Activated naive CD8-positive, alpha-beta T cell treated with anti-CD3 and anti-CD28 coated beads, Interleukin-2, amount 50 U/mL, for 24 hours (primary cell): ENCODE data around the gene SPDYC.

Experiments used
- ATAC-seq: fragments of 150-1000 bp; cut with Tn5 transposase; one replicate; pipeline ENCODE4 v1.10.0; 2021
- DNase-seq: peaks from one replicate; pipeline ENCODE4 v3.0.0; 2021
- H3K27ac Mint-ChIP-seq: one replicate; pipeline ENCODE4 v1.8.0; 2021; ENCODE audit warnings: mild to moderate bottlenecking, mixed read lengths
- H3K27me3 Mint-ChIP-seq: one replicate; pipeline ENCODE4 v1.8.0; 2021; ENCODE audit warnings: mixed read lengths
- H3K36me3 Mint-ChIP-seq: one replicate; pipeline ENCODE4 v1.8.0; 2021; ENCODE audit warnings: low read depth, mixed read lengths
- H3K4me1 Mint-ChIP-seq: one replicate; pipeline ENCODE4 v1.8.0; 2021; ENCODE audit warnings: mixed read lengths
- H3K4me3 Mint-ChIP-seq: one replicate; pipeline ENCODE4 v1.8.0; 2021; ENCODE audit warnings: mild to moderate bottlenecking, moderate library complexity, mixed read lengths
- H3K9me3 Mint-ChIP-seq: one replicate; pipeline ENCODE4 v1.8.0; 2021; ENCODE audit warnings: mixed read lengths

The SPDYC gene

DNA sequence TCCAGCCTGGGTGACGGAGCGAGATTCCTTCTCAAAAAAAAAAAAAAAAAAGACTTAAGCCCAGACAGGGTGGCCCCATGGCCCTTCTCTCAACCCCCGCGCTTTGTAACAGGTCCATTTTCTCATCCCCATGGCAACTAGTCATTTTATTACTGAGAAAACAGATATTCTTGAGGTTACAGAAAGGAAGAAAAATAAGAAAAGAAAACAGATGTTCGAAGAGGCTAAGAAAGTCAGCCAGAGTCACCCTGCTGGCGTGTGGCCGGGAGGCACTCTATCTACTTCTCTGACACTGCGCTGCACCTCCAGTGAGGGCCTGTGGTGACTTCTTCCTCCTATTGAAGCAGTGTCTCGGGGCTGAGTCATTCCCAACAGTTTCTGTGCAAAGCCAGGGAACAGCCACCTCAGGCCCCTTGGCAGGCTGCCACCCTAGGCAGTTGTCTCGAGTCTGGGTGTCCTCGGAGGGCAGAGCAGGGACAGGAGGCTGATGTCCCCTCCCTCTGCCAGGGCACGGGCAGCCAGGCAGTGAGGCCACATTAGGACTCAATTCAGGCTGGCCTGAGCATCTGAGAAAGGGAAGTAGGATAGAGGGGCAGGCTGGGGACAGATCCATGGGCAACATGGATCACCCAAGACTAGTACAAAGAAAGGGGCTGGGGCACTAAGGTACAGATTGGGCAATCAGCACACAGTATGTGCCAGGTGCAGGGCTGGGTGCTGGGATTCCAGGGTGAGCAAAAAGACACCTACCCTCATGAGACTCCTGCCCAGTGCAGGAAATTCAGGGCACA, 19.3 kb upstream of the SPDYC start:
- peaks cover 5% of the 10 kb centered on the region for H3K27me3 Mint-ChIP-seq
- no peaks in the 10 kb centered on the region for H3K36me3 Mint-ChIP-seq
- H3K4me3 Mint-ChIP-seq = no peak overlapping the region
- peak; percentile 91 for ATAC-seq
- no peaks in the 10 kb centered on the region for H3K9me3 Mint-ChIP-seq
- H3K4me1 Mint-ChIP-seq = peaks cover 16% of the 10 kb centered on the region
- no peak overlapping the region for H3K27ac Mint-ChIP-seq
- peak; percentile 38 for DNase-seq

DNA sequence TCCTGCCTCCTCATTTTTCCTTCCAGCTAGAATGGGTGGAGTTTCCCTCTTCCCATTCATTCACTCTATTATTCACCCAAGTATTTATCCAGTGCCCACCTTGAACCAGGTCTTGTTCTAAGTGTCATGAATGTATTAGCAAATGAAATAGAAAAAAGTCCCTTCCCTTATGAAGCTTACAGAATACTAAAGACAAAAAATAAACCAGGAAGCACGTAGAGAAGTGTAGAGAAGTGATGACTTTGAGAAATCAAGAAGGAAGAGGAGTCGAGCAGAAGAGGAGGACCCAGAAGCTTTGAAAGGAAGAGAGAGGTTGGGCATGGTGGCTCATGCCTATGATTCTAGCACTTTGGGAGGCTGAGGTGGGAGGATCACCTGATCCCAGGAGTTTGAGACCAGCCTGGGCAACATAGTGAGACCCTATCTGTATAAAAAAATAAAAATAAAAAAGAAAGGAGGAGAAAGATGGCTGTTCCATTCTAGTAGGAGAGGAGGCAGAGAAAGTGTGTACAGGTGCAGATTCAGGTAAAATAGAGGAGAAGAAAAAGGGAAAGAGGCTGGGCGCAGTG, 18.6 kb upstream of the SPDYC start:
- Mint-ChIP-seq H3K27ac (no peak overlapping the region), H3K4me1 (peaks cover 11% of the 10 kb centered on the region), H3K27me3 (peaks cover 5% of the 10 kb centered on the region)

DNA sequence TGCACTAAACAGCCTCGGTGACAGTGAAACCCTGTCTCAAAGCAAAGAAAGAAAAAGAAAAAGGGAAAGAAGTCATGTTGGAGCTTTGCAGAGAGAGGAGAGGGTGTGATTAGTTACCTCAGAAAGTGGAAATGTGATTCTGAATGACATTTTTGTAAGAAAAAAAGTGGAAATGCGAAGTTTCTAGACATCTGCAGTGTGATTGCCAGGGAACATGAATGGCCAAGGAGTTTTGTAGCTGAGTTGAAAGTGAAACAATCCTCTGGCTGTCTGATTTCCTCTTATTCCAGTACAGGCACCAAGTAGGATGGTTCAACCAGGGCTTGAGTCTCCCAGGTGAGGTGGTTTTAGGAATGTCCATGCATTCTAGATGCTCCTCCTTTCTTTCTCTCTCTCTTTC, 17.9 kb upstream of the SPDYC start:
- Mint-ChIP-seq H3K27ac (no peak overlapping the region), H3K4me1 (peaks cover 11% of the 10 kb centered on the region), H3K27me3 (peaks cover 5% of the 10 kb centered on the region), H3K4me3 (no peak overlapping the region), H3K36me3 (no peaks in the 10 kb centered on the region), H3K9me3 (no peaks in the 10 kb centered on the region)
- ATAC-seq (no peak), DNase-seq (no peak)

More for the DNA sequence above, 18.6 kb upstream of the SPDYC start:
- ATAC-seq (no peak), DNase-seq (no peak)
- Mint-ChIP-seq H3K36me3 (no peaks in the 10 kb centered on the region), H3K4me3 (no peak overlapping the region), H3K9me3 (no peaks in the 10 kb centered on the region)

DNA sequence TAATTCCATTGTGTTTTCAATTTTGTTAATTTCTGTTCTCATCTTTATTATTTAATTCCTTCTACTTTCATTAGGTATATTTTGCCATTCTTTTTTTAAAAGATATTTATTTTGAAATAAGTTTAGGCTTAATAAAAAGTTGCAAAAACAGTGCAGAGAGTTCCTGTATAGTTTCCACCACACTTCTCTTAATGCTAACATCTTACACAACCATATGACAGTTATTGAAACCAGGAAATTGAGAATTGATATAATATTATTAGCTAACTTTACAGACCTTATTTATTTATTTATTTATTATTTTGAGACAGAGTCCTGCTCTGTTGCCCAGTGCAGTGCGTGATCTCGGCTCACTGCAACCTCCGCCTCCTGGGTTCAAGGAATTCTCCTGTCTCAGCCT, 13.8 kb upstream of the SPDYC start:
- no peaks in the 10 kb centered on the region for H3K9me3 Mint-ChIP-seq
- peaks cover 3% of the 10 kb centered on the region for H3K4me1 Mint-ChIP-seq
- peaks cover 3% of the 10 kb centered on the region for H3K27me3 Mint-ChIP-seq
- ATAC-seq = no peak
- no peak for DNase-seq
- no peaks in the 10 kb centered on the region for H3K36me3 Mint-ChIP-seq
- H3K27ac Mint-ChIP-seq = no peak overlapping the region
- no peak overlapping the region for H3K4me3 Mint-ChIP-seq

DNA sequence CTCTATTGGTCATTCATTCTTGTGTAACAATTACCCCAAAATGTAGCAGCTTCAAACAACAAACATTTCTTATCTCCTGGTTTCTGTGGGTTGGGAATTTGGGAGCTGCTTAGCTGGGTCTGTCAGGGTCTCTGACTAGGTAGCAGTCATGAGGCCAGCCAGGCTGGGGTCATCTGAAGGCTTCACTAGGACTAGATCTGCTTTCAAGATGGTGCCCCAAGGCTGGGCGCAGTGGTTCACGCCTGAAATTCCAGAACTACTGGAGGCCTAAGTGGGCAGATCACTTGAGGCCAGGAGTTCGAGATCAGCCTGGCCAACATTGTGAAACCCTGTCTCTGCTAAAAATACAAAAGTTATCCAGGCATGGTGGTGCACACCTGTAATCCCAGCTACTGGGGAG, 13.1 kb upstream of the SPDYC start:
- no peak for DNase-seq
- H3K4me1 Mint-ChIP-seq = peaks cover 2% of the 10 kb centered on the region
- ATAC-seq = no peak
- H3K9me3 Mint-ChIP-seq = no peaks in the 10 kb centered on the region
- no peak overlapping the region for H3K27ac Mint-ChIP-seq
- H3K27me3 Mint-ChIP-seq = peaks cover 2% of the 10 kb centered on the region
- H3K4me3 Mint-ChIP-seq = no peak overlapping the region
- H3K36me3 Mint-ChIP-seq = no peaks in the 10 kb centered on the region

DNA sequence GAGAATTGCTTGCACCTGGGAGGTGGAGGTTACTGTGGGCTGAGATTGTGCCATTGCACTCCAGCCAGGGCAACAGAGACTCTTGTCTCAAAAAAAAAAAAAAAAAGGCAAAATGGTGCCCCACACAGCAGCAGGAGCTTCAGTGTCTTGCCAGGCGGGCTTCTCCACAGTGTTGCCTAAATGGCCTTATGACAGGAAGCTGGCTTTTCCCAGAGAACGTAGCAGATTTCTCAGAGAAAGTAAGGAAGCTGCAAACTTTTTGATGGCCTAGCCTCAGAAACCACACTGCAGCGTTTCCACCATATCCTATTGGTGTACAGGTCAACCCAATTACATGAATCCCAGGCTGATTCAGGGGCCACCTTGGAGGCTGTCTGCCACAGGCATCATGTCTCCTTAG, 12.7 kb upstream of the SPDYC start:
- no peaks in the 10 kb centered on the region for H3K9me3 Mint-ChIP-seq
- no peaks in the 10 kb centered on the region for H3K4me1 Mint-ChIP-seq
- H3K27me3 Mint-ChIP-seq = peaks cover 2% of the 10 kb centered on the region
- ATAC-seq (no peak), DNase-seq (no peak)
- H3K36me3 Mint-ChIP-seq = no peaks in the 10 kb centered on the region
- no peak overlapping the region for H3K27ac Mint-ChIP-seq
- H3K4me3 Mint-ChIP-seq = no peak overlapping the region

DNA sequence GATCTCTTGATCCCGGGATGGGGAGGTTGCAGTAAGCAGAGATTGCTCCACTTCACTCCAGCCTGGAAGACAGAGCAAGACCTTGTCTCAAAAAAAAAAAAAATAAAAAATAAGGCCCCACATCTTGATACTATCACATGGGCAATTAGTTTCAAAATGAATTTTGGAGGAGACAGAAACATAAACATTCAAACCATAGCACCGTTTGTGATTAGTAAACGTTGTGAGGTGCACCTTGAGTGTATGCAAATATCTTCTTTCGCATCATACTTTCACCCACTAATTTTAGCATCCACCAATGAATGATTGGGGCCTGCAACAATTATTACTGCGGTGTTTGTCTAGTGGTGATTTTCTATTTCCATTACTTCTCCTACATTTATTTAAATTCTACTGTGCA, 11.0 kb upstream of the SPDYC start:
- Mint-ChIP-seq H3K9me3 (no peaks in the 10 kb centered on the region), H3K27ac (no peak overlapping the region), H3K4me1 (no peaks in the 10 kb centered on the region), H3K36me3 (no peaks in the 10 kb centered on the region), H3K4me3 (no peak overlapping the region), H3K27me3 (no peaks in the 10 kb centered on the region)
- DNase-seq (no peak), ATAC-seq (no peak)

DNA sequence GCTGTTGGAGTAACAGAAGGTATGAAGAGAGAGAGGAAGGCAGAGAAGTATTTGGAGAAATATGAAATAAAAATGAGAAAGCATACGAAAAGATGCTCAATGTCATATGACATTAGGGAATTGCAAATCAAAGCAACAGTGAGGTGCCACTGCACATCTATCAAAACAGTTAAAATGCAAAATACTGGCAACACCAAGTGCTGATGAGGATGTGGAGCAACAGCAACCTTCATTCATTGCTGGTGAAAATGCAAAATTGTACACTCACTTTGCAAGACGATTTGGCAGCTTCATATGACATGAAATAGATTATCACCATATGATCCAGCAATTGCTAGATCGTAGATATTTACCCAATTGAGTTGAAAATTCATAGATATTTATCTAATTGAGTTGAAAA, 9.4 kb upstream of the SPDYC start:
- H3K27ac Mint-ChIP-seq = no peak overlapping the region
- H3K9me3 Mint-ChIP-seq = no peaks in the 10 kb centered on the region
- H3K4me3 Mint-ChIP-seq = no peak overlapping the region

DNA sequence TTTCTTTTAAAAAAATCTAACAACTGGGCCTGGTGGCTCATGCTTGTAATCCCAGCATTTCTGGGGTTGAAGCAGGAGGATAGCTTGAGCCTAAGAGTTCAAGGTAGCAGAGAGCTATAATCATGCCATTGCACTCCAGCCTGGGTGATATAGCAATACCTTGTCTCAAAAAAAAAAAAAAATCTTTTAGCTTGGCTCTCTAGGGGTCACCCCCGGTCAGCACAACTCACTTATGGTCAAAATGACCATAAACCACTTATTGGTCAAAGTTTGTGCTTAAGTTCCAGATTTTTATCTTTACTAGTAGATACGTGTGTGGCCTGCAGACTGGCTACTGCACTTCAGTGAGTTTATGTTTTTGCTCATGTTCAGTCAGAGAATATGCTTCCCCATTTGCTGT, 6.3 kb upstream of the SPDYC start:
- H3K4me1 Mint-ChIP-seq = peaks cover 4% of the 10 kb centered on the region
- H3K27me3 Mint-ChIP-seq = no peaks in the 10 kb centered on the region
- H3K9me3 Mint-ChIP-seq = no peaks in the 10 kb centered on the region
- H3K27ac Mint-ChIP-seq = no peak overlapping the region
- no peaks in the 10 kb centered on the region for H3K36me3 Mint-ChIP-seq
- no peak for DNase-seq
- no peak overlapping the region for H3K4me3 Mint-ChIP-seq
- no peak for ATAC-seq

More for the DNA sequence above, 9.4 kb upstream of the SPDYC start:
- ATAC-seq (no peak), DNase-seq (no peak)
- no peaks in the 10 kb centered on the region for H3K36me3 Mint-ChIP-seq
- H3K4me1 Mint-ChIP-seq = no peaks in the 10 kb centered on the region
- H3K27me3 Mint-ChIP-seq = no peaks in the 10 kb centered on the region

DNA sequence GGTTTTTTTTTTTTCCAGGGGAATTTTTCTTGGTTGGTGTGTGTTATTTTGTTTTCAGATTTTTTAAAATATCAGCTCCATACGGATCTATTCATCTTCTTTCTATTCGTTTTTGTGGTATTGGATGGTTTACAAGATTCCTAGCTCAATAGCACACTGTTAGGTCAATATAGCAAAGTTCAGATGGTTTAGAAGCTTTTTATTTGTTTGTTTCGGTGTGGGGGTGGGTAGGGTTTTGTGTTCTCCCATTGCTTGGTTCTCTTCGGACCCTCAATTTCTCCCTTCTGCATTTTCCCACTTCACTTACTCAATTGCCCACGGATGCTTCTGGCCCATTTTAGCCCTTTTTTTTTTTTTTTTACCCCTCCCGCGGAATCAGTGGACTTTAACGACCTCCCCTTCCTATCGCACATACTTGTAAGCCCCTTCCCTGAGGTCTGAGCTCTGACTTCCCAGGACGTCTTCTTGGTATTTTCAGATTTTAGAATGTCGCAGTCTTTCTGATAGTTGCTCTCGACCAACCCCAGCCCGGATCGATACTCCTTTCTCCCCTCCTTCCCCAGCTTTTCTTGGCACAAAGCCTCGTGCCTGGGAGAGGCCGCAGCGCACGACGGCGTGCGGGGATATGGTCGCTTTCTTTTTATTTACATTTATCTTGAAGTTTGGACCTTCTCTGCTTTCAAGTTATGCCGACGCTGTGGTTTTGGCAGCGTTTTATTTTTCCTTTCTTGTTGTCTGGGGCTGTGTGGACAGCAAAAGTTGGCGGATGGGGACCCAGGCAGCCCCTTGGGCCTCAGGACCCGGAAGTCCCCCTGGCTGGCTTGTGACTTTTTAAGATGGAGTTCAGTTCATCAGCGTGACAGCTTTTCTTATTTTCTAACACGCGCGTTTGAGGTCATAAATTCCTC, 4.4 kb upstream of the SPDYC start:
- no peak for ATAC-seq

DNA sequence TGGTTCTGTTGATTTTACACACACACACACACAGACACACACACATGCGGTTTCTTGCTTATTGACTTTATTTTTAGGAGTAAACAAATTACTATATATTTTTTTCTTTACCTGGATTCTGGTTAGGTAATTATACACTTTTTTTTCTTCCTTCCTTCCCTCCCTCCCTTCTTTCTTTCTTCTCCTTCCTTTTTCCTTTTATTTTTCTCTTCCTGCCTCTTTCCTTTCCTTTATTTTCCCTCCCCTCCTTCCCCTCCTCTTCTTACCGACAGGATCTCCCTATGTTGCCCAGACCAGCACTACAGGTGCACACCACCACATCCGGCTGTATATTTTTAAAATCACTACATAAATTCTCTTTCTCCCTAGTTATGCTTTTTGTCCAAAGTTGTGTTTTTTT, 3.1 kb upstream of the SPDYC start:
- Mint-ChIP-seq H3K4me3 (no peak overlapping the region), H3K27me3 (no peaks in the 10 kb centered on the region), H3K27ac (no peak overlapping the region), H3K9me3 (no peaks in the 10 kb centered on the region), H3K4me1 (peaks cover 10% of the 10 kb centered on the region), H3K36me3 (no peaks in the 10 kb centered on the region)
- no peak for DNase-seq
- ATAC-seq = no peak

More for the DNA sequence above, 4.4 kb upstream of the SPDYC start:
- no peak for DNase-seq
- no peaks in the 10 kb centered on the region for H3K9me3 Mint-ChIP-seq
- peaks cover 10% of the 10 kb centered on the region for H3K4me1 Mint-ChIP-seq
- no peaks in the 10 kb centered on the region for H3K36me3 Mint-ChIP-seq
- no peak overlapping the region for H3K27ac Mint-ChIP-seq
- H3K27me3 Mint-ChIP-seq = no peaks in the 10 kb centered on the region
- no peak overlapping the region for H3K4me3 Mint-ChIP-seq

DNA sequence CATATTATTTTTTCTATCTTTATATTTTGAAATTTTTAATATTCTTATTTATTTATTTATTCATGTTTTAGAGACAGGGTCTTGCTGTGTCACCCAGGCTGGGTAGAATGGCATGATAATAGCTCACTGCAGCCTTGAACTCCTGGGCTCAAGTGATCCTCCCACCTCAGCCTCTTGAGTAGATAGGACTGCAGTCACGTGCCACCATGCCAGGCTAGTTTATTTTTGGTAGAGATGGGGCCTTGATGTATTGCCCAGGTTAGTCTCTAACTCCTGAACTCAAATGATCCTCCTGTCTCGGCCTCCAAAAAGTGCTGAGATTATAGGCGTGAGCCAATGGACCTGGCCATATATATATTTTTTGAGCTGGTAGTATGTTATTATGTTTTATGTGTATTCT, 2.4 kb upstream of the SPDYC start:
- H3K36me3 Mint-ChIP-seq = no peaks in the 10 kb centered on the region
- DNase-seq = no peak
- H3K27ac Mint-ChIP-seq = no peak overlapping the region

DNA sequence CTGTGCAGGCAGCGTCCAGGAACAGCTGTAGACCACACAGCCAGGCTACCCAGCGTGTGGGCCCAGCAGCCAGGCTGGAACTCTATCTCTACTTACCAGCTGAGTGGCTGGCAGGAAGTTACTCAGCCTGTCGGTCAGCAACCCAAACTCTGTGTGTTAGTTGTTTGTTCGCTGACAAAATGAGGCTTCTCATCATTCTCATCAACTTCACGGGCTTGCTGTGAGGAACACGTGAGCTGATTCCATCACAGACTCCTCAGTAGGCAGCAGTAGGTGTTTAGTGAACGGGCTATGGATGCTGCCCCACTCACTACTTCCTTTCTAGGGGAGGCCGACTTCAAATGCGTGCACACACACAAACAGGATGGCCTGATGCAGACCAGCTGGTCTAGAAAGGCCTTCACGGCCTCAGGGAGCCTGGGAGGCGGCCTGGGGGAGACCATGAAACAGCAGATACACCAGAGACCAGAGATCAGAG, 830 bp upstream of the SPDYC start:
- H3K27ac Mint-ChIP-seq = peak overlapping the region; percentile 69
- no peak overlapping the region for H3K4me3 Mint-ChIP-seq
- DNase-seq (no peak), ATAC-seq (peak; percentile 24)
- H3K36me3 Mint-ChIP-seq = no peaks in the 10 kb centered on the region
- no peaks in the 10 kb centered on the region for H3K9me3 Mint-ChIP-seq
- H3K27me3 Mint-ChIP-seq = no peaks in the 10 kb centered on the region
- peaks cover 10% of the 10 kb centered on the region for H3K4me1 Mint-ChIP-seq

More for the DNA sequence above, 2.4 kb upstream of the SPDYC start:
- H3K27me3 Mint-ChIP-seq = no peaks in the 10 kb centered on the region
- no peaks in the 10 kb centered on the region for H3K9me3 Mint-ChIP-seq
- peaks cover 10% of the 10 kb centered on the region for H3K4me1 Mint-ChIP-seq
- no peak for ATAC-seq
- H3K4me3 Mint-ChIP-seq = no peak overlapping the region

DNA sequence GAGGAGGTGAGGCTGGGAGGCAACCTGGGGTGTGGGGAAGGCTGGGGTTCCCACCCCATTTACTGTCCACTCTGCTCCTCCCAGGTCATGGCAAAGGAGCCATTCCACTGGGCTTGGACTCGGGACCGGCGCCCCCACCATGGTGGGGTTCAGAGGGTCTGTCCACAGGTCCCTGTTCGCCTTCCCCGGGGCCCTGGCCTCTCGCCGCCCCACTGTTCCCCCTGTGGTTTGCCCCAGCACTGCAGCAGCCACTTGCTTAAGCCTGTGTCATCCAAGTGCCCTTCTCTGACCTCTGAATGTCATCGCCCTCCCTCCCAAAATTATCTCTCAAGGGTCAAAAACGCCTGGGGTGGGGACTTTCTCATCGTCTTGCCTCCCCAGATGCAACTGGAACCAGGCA, 2.6 kb downstream of the SPDYC start:
- H3K9me3 Mint-ChIP-seq = no peaks in the 10 kb centered on the region
- no peaks in the 10 kb centered on the region for H3K27me3 Mint-ChIP-seq
- peaks cover 10% of the 10 kb centered on the region for H3K4me1 Mint-ChIP-seq
- DNase-seq (no peak), ATAC-seq (no peak)
- H3K4me3 Mint-ChIP-seq = no peak overlapping the region
- no peaks in the 10 kb centered on the region for H3K36me3 Mint-ChIP-seq
- H3K27ac Mint-ChIP-seq = no peak overlapping the region
